Stimulated activated CD4-positive, alpha-beta T cell treated with anti-CD3 and anti-CD28 coated beads, Interleukin-1b, Interleukin-23, amount 100 ng/mL, for 48 hours (primary cell): ENCODE data around the gene CD9.
"Not testable (repeated sequence)": the region's sequence is repeated elsewhere in the genome, so short reads cannot be mapped to it uniquely, and the experiment has no call there.

Experiments used
- DNase-seq: peaks from one replicate; pipeline ENCODE4 v3.0.0-alpha.2; 2020

Gene CD9

DNA sequence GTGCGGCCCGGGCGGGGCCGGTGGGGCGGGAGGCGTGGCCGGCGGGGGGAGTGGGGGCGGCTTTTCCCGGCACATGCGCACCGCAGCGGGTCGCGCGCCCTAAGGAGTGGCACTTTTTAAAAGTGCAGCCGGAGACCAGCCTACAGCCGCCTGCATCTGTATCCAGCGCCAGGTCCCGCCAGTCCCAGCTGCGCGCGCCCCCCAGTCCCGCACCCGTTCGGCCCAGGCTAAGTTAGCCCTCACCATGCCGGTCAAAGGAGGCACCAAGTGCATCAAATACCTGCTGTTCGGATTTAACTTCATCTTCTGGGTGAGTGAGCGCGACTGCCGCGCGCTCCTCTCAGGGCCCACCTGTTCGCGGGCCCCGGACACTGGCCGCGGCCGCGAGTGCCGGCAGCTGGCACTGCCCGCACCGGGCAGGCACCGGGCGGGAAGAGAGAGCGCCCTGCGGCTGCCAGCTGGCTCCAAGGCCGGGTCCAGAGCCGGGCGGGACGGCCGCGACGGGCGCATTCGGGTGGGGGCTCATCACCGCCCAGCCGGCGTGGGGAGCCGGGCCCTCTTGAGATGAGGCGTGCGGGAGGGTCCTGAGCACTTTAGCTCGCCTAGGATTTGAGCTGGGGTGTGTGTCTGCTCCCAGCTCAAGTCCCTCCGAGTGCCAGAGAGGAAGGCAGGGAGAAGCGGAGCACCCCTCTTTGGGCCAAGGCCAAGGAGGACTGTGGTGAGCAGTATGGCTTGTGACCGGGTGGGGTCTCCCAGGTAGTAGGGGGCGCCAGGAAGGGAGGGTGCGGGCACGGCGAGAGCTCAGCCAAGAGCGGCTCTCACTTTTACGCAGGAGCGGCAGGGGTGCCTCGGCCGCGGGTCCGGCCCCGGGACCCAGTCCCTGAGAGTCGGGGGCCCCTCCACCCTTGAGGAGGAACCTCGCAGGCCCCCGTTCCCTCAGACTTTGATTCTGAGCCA lies at the start of gene CD9:
Gene CD9 (plus strand): TSS at position 145 of the 957 bp plus-strand sequence. CDS start 100 bp downstream, at position 245.
- DNase-seq, result peak; percentile 16

GRCh38 chr12:6154730-6155459 lies 45.3 kb upstream of the CD9 start:
- DNase-seq, result no peak

DNA sequence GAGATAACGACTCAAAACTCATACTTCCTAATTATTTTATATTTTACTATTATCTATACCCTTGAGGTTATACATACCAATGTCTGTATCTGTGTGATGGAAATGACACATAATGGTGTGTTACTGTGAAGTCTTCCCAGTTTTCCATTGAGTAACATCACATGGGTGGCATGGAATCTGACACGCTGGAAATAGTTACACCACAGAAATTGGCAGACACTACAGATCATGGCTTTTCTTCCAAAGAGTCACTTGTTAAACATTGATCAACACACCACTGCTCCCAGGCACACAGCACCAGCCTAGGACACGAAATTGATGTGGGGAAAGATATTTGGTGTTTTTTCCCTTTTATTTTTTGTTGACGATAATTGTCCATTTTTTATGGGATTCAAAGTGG lies 42.7 kb upstream of the CD9 start:
- DNase-seq, result no peak

GRCh38 chr12:6158255-6158654 lies 41.9 kb upstream of the CD9 start:
- no peak for DNase-seq

DNA sequence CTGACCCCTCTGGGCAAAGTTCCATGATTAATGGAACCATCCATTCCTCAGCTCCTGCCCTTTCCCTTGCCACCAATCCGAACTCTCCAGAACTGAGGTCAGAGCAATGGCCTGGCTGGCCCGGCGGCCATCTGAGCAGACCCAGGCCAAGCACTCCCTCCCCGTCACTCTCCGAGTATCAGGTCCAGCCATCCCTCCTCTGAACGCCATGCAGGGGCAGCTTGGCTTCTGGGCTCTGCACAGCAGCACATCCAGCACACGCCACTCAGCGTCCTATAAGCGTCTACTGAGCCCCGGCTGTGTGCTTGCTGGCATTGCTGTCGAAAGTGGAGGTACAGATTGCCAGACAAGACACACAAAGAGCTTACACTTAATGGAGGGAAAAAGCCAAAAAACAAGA lies 41.5 kb upstream of the CD9 start:
- no peak for DNase-seq

DNA sequence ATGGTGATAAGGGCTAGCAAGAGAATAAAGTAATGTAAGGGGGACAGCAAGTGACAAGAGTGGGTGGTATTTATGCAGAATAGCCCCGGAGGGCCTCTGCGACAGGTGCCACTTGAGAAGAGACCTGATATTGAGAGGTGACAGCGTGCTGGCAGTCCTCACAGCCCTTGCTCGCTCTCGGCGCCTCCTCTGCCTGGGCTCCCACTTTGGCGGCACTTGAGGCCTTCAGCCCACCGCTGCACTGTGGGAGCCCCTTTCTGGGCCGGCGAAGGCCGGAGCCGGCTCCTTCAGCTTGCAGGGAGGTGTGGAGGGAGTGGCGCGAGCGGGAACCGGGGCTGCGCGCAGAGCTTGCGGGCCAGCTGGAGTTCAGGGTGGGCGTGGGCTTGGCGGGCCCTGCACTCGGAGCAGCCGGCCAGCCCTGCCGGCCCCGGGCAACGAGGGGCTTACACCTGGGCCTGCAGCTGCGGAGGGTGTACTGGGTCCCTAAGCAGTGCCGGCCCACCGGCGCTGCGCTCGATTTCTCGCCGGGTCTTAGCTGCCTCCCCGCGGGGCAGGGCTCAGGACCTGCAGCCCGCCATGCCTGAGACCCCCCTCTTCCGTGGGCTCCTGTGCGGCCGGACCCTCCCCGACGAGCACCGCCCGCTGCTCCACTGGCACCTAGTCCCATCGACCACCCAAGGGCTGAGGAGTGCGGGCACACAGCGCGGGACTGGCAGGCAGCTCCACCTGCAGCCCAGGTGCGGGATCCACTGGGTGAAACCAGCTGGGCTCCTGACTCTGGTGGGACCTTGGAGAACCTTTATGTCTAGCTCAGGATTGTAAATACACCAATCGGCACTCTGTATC lies 40.8 kb upstream of the CD9 start:
- not testable (repeated sequence) for DNase-seq

GRCh38 chr12:6160049-6160649 lies 40.1 kb upstream of the CD9 start:
- DNase-seq, result not testable (repeated sequence)

DNA sequence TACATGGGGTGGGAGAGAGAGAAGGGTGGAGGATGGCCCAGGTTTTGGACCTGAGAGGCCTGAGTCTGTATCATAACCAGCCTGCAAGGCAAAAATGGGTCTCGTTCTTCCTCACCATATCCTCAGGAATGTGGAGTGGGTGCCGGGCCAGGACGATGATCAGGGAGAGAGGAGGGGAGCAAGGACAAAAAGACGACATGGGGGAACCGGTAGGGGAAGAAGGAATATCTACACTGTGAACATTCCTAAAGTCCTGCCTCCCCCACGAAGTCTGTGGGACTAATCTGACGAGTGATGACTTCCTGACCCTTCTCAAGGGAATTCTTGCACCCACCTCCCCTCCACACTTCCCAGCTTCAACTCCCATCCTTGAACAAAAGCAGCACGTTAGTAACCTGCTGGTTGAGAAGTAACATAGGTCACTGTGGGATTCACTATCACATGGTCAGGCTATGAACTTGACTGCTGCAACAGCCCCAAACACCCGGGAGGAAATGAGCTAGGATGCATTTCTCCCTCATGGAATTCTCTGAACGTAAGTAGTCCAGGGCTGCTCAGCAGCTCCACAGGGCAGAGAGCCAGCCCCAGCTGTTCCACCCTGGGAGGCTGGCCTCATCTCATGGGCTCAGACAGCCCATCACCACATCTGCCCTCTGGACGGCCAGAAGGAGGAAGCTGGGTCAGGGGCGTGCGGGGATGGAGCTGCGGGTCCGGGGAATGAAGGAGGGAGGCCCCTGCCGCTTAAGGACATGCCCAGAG lies 38.9 kb upstream of the CD9 start:
- no peak for DNase-seq

- no peak for DNase-seq
These were observed 36.7 kb upstream of the CD9 start for GRCh38 chr12:6163416-6164060.

GRCh38 chr12:6165395-6165794 lies 34.8 kb upstream of the CD9 start:
- DNase-seq, result no peak

DNA sequence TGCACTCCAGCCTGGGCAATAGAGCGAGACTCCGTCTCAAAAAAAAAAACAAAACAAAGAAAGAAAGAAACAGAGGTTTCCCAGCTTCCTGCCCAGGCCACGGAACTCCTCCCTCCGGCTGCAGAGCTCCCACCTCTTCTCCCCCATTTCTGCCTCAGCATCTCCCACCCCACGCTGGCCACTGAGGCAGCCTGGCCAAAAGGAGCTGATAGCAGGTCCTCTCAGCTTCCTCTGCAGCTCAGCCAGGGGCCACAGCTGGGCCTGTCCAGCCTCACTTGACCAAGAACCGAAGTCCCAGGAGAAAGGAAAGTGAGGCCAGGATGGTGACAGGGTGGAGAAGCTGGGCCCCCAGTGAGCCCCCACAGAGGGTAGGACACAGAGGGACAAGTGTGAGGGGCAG lies 33.4 kb upstream of the CD9 start:
- DNase-seq, result no peak

DNA sequence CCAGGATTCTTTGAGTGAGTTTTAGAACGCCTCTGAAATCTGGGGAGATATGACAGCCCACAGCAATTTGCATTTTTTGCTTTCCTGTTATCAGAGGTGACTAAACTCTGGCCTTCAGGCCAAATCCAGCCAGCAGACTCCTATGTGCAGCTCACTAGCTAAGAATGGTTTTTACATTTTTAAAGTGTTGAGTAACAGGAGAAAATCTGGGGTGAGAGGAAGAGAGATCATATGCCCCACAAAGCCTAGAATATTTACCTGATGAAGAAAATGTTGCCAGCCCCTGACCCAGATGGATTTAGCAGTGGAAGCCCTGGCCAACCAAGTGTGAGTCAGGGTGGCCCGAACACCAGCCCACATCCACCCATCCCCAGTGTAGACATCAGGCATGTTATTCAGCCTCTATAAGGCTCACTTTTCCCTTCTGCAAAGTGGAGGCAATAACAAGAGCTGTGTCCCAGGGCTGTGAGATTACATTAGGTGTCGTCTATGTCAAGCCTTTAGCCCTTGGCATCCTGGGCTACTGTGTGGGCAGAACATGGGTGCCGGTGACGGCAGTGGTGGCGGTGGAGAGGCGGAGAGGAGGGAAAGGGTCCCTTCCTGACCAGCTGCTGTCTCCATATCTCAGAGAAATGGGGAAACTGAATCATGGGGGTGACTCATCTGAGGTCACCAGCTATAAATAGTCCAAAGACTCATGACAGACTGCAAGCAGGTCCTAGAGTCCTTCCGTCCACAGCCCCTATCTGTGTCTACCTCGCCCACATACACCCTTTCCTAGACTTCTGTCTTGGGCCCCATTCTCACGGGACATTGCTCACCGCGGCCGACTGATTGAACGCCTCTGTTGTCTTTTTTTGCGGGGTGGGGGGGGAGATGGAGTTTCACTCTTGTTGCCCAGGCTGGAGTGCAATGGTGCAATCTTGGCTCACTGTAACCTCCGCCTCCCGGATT lies 32.6 kb upstream of the CD9 start:
- peak; percentile 77 for DNase-seq

DNA sequence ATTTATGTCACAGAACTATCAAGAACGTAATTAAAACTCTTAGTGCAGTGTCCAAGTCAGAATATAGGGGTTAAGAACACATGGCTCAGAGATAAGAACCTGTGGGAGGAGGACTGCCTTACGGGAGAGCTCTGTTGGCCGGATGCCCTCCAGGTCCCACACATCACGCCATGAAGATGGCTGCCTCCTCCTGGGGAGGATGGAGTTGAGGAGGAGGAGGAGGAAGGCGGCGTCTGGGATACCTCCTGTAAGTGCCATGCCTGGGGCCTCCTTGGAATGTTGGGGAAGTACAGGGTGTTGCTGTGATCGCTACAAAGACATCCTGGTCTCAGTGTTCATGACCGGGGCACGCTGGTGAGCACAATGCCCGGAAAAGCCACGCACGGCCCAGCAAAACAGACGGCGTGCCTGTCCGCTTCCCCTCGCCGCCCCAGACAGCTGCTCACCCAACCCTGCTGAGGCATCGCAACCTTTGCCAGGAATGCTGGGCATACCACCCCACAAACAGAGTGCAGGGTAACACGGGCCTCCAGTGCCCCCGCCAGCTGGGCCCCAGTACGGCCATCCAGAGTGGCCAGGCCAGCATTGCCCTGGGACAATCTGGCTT lies 28.7 kb upstream of the CD9 start:
- DNase-seq, result no peak

DNA sequence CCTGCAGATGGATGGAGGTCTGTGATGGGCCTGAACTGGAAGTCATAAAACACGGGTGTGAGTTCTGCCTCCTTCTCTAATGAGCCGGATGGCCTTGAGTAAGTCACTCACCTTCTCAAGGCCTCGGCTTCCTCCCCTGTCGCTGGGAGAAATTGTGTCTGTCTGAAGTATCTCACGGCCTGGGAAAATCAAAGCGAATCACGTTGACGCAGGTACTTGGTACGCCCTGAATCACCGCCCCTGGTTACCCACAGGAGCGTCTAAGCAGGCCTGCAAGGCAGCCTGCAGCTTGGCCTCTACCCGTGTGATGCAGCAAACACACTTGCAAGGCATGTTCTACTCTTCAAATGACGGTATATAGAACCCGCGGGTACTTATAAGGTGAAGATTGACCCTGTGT lies 28.1 kb upstream of the CD9 start:
- DNase-seq, result no peak

DNA sequence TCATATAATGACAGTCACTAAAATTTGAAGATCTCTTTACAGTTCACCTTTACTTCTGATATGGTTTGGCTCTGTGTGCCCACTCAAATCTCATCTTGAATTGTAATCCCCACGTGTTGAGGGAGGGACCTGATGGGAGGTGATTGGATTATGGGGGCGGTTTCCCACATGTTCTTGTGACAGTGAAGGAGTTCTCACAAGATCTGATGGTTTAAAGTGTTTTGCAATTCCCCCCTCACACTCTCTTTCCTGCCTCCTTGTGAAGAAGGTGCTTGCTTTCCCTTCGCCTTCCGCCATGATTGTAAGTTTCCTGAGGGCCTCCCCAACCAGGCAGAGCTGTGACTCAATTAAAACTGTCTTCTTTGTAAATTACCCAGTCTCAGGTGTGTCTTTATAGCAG lies 27.3 kb upstream of the CD9 start:
- DNase-seq, result no peak

GRCh38 chr12:6177642-6178358 lies 22.4 kb upstream of the CD9 start:
- DNase-seq, result no peak

GRCh38 chr12:6178981-6179761 lies 21.0 kb upstream of the CD9 start:
- no peak for DNase-seq
